HS-27A (cell line): ENCODE data around the gene WWOX.
"Not testable (repeated sequence)": the region's sequence is repeated elsewhere in the genome, so short reads cannot be mapped to it uniquely, and the experiment has no call there.

ENCODE experiments used
- DNase-seq: peaks from one replicate; pipeline ENCODE4 v3.0.0-alpha.2; 2012; ENCODE audit warnings: low read depth, missing footprints

WWOX gene

DNA sequence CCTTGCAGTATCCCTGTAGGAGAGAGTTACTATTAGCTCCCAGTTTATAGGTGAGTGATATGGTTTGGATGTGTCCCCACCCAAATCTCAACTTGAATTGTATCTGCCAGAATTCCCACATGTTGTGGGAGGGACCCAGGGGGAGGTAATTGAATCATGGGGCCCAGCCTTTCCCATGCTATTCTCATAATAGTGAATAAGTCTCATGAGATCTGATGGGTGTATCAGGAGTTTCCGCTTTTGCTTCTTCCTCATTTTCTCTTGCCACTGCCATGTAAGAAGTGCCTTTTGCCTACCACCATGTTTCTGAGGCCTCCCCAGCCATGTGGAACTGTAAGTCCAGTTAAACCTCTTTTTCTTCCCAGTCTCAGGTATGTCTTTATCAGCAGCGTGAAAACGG is 592.3 kb downstream of the WWOX start:
- DNase-seq = not testable (repeated sequence)

- no peak for DNase-seq
Observed at GRCh38 chr16:78693496-78693895, 594.0 kb downstream of the WWOX start.

DNA sequence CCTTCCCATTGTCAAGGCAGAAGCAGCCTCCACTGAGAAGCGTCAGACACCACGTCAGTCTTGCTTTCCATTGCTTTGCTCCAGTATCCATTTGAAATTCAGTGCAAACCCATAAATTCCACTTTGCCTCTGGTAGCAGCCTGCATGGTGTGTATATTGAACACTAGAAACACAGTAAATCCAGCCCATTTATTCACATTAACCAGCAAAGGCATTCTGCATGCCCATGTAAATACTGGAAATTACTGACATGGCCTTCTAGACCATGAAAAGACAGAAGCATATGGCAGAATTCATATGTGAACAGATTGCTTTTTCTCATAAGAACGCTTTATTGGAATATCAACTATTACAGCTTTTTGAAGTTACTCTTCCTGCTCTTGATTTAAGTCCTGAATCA is 595.0 kb downstream of the WWOX start:
- no peak for DNase-seq

GRCh38 chr16:78695391-78695790 is 595.9 kb downstream of the WWOX start:
- no peak for DNase-seq

DNA sequence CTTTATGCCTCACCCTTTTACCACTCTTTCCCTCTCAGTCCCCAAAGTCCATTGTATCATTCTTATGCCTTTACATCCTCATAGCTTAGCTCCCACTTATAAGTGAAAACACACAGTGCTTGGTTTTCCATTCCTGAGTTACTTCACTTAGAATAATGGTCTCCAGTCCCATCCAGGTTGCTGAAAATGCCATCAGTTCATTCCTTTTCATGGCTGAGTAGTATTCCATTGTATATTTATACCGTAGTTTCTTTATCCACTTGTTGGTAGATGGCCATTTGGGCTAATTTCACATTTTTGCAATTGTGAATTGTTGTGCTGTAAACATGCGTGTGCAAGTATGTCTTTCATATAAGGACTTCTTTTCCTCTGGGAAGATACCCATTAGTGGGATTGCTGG is 597.3 kb downstream of the WWOX start:
- no peak for DNase-seq

DNA sequence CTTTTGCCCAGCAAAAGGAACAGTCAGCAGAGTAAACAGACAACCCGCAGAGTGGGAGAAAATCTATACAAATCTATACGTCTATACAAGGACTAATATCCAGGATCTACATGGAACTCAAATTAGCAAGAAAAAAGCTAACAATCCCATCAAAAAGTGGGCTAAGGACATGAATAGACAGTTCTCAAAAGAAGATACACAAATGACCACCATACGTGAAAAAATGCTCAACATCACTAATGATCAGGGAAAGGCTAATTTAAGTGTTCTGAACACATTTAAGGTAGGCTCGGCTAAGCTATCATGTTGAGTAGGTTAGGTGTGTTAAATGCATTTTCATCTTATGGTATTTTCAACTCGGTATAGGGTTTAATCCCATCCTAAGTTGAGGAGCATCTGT is 598.0 kb downstream of the WWOX start:
- no peak for DNase-seq

DNA sequence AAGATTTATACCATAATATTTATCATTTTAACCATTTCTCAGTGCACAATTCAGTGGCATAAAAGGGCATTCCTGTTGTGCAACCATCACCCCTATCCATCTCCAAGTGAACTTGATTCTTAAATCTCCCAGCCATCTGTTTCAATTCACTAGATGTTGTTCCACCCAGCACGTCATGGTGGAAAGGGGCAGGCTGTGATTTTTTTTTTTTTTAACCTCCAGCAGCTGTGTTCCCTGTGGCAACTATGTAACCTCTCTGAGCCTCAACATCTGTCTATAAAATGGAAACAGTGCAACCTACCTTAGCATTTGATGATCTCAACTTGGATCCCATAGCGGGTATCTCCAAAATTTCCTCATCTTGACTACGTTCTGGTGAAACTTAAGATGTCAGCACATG is 604.5 kb downstream of the WWOX start:
- DNase-seq = no peak

DNA sequence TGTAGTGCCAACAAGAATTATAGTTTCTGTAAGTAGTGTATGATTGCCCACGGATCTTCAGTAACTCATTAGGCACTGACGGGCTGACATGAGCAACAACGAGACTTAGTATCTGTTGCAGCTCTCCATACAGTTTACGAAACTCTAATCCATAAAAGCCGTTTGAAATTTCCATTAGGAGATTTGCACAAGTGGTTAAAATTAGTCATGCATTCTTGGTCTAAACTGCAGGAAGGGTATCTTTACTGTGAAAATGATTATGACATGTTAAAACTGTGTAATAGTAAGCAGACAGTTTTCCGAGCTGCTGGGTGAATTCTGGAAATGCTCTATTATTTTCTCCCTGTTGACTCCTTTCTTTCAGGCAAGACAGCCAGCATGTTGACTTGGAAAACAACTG is 605.0 kb downstream of the WWOX start:
- DNase-seq = no peak

DNA sequence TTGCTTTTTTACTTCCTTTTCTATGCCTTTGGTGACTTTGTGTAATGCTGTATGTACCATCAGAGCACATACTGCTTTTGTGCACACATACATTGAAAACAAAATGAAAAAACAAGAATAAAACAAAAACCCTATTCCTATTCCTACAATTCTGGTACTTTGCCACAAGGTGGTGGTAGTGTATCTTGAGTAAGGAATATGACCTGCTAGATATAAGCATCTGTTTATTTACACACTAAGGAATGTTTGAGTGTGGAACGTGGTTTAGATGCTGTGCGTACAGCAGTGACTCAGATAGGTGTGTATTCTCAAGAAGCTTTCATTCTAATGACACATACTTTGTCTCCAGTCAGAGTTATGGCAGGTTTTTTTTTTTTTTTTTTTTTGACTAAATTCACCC is 606.2 kb downstream of the WWOX start:
- no peak for DNase-seq

- no peak for DNase-seq
Observed at GRCh38 chr16:78706637-78707036, 607.2 kb downstream of the WWOX start.

- no peak for DNase-seq
Observed at GRCh38 chr16:78709137-78709884, 609.9 kb downstream of the WWOX start.

DNA sequence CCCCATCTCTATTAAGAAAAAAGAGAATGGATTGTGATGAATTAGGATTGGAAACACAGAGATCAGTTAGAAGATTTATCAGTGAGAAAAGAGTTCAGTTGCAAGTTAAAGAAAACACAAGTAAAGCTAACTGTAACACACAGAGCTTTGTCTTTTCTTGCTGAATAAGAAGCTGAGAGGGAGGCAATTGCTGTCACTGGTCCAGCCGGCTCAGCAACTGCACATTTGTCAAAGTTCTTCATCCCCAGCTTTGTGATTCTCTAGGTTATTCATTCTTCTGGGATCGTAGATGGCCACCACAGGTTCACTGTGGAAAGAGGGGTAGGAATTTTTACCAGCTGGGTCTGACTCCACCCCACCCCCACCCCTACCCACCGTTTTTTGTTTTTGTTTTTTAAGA is 615.7 kb downstream of the WWOX start:
- no peak for DNase-seq

DNA sequence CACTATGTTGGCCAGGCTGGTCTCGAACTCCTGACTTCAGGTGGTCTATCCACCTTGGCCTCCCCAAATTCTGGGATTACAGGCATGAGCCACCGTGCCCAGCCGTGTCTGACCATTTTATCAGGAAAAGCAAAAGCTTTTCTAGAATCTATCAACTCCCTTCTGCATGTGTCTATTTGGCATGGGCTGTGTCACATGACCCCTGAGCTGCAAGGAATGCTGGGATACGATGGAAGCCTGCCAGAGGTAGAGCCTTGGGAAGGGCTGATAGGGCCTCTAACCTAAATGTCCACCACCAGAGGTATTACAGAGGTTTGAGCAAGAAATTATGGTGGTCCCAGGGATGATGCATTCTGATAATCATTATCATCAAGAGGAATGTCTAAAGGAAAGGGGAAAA is 616.2 kb downstream of the WWOX start:
- no peak for DNase-seq

DNA sequence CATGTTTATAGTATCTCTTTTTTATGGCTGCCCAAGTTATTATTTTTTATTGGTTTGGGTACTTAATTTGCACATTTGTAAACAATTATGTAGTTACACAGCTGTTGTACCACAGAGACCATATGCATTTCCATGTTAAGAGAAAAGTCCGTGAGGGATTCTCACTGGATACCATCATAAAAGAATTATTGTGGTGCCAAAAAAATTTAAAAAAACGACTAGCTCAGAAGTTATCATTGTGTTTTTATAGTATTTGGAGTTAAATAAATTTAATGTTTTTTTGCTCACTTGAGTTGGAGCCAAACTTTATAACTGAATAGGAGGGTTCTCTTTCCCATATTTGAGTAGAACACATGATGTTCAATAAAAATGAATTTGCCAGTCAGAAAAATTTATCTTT is 618.7 kb downstream of the WWOX start:
- no peak for DNase-seq

- no peak for DNase-seq
Observed at GRCh38 chr16:78720416-78720815, 621.0 kb downstream of the WWOX start.

DNA sequence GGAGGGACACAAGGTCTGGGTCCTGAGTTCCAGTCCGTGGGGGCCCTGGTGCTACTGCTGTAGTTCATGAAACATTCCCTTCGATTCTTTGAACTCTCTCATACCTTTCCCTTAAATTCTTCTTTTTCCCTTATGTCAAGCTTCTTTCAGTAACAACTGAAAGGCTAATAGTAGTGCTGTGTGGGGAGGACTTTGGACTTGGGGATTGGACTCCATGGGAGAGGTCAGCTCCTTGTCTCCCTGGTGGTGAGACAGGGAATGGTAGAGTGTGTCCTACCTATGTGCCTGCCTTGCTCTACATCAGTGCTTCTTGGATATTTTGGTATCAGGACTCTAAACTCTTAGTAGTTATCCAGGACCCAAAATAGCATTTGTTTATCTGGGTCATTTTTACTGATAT is 628.1 kb downstream of the WWOX start:
- DNase-seq = no peak

GRCh38 chr16:78729687-78730086 is 630.2 kb downstream of the WWOX start:
- no peak for DNase-seq

GRCh38 chr16:78731785-78732184 is 632.3 kb downstream of the WWOX start:
- no peak for DNase-seq

GRCh38 chr16:78732696-78733095 is 633.2 kb downstream of the WWOX start:
- DNase-seq = no peak

DNA sequence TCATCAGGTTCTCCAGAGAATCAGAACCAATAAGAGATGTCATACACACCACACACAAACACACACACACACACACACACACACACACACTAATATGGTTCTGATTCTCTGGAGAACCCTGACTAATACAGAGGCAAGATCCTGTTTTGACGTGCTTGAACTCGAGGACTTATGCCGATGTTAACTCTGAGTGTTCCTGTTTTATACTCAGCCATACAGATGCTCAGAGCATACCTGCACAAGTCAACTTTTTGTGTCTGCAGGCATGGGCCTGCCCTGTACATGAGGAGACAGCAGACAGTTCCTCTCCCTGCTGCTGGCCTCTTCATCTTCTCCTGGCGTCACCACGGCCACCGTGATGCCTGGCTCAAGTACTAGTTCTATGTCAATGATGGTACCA is 635.9 kb downstream of the WWOX start:
- DNase-seq = no peak

DNA sequence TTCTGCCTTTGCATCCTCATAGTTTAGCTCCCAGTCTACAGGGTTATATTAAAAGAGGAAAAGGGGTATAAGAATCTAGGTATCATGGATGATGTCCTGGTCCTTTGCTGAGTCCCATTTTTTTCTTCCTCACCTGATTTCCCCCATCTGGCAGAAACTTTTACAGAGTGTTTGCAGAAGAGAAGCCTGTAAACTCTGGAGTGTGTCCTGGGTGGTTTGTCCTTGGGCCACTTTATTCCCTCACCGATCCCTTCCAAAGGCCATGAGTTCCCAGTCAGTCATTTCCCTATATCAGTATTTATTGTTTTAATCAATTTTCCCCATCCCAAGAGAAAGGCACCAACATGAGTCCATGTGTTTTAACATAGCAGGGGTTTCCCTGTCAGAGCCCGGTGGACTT is 638.2 kb downstream of the WWOX start:
- DNase-seq = no peak

- no peak for DNase-seq
Observed at GRCh38 chr16:78738557-78738956, 639.1 kb downstream of the WWOX start.

- no peak for DNase-seq
Observed at GRCh38 chr16:78740269-78740668, 640.8 kb downstream of the WWOX start.

- no peak for DNase-seq
Observed at GRCh38 chr16:78742501-78743283, 643.2 kb downstream of the WWOX start.
